Spleen (tissue), 11 donors: Measurements from ENCODE around the gene GRIK2. TPM values are rescaled to one million over a fixed set of nuclear protein-coding genes. Genes with fewer than 3 reads are reported as not detected.

Experiments used
- DNase-seq: peaks from one replicate; pipeline ENCODE4 v3.0.0-alpha.2; 2020
- H3K27ac ChIP-seq, 8 donors: fragments of 200-600 bp; sonication (generic) in 7 of 8; 1 replicate in 4 of 8; 2 replicates in 4 of 8; pipeline versions ENCODE4 v1.5.0 to v1.8.0; 2016 to 2021; ENCODE audit warnings: inconsistent platforms in 4 of 8, mild to moderate bottlenecking in 4 of 8, moderate library complexity in 1 of 8
- H3K27me3 ChIP-seq, 7 donors: fragments of 200-600 bp; sonication (generic) in 6 of 7; replicated peaks in 1 of 7; 1 replicate in 4 of 7; 2 replicates in 3 of 7; pipeline versions ENCODE4 v1.5.0 to v1.8.0; 2016 to 2021; ENCODE audit warnings: inconsistent platforms in 3 of 7, mild to moderate bottlenecking in 1 of 7
- H3K36me3 ChIP-seq, 6 donors: fragments of 200-600 bp; sonication (generic) in 5 of 6; 1 replicate in 4 of 6; 2 replicates in 2 of 6; pipeline versions ENCODE4 v1.5.0 to v1.8.0; 2016 to 2021; ENCODE audit warnings: inconsistent platforms in 2 of 6
- H3K4me1 ChIP-seq, 6 donors: fragments of 200-600 bp; sonication (generic) in 5 of 6; 1 replicate in 3 of 6; 2 replicates in 3 of 6; pipeline versions ENCODE4 v1.5.0 to v1.8.0; 2016 to 2021; ENCODE audit warnings: inconsistent platforms in 3 of 6
- H3K4me3 ChIP-seq, 8 donors: fragments of 200-600 bp; sonication (generic) in 7 of 8; 1 replicate in 4 of 8; 2 replicates in 4 of 8; pipeline versions ENCODE4 v1.5.0 to v1.8.0; 2016 to 2021; ENCODE audit warnings: inconsistent platforms in 4 of 8, mild to moderate bottlenecking in 4 of 8, moderate library complexity in 2 of 8
- H3K9me3 ChIP-seq, 8 donors: fragments of 200-600 bp; sonication (generic) in 7 of 8; 1 replicate in 4 of 8; 2 replicates in 4 of 8; pipeline versions ENCODE4 v1.5.0 to v1.8.0; 2016 to 2021; ENCODE audit warnings: inconsistent platforms in 4 of 8
- POLR2A ChIP-seq, 3 donors: fragments of 450-650 bp; IDR thresholded peaks; one replicate each; pipeline ENCODE4 v1.5.1; 2017; ENCODE audit warnings: antibody characterized with exemption in 3 of 3, mild to moderate bottlenecking in 1 of 3
- POLR2AphosphoS5 ChIP-seq, 3 donors: sonication (generic); formaldehyde crosslinking; IDR thresholded peaks; one replicate each; pipeline ENCODE4 v1.5.1; 2017; ENCODE audit warnings: antibody characterized with exemption in 3 of 3
- WGBS, 5 donors: extraction: QIAGEN DNeasy Blood & Tissue Kit in 3 of 5; methylation state at CpG; one replicate each; pipeline versions ENCODE4 v1.1.5 to v1.1.7; 2013 to 2018; 5-methylcytosine and 5-hydroxymethylcytosine counted together
- intact Hi-C: fragments of 100-400 bp; cut with DNase I; formaldehyde crosslinking; loops from one replicate; pipeline ENCODE4 v1.15.0; 2023; ENCODE audit warnings: low total_unique reads
- polyA plus RNA-seq, 3 donors: library from polyadenylated mRNA; stranded (reverse); fragments of 200-250 nt; gene quantifications; one replicate each; pipeline ENCODE4 v1.2.1, GENCODE V29; 2013
- total RNA-seq, 7 donors: library from RNA; depleted of rRNA in 3 of 7; stranded (reverse); fragments of >200 nt in 3 of 7; fragmentation: NEBNext Ultra II Directional in 4 of 7; extraction: Animal tissue kit (Norgen Biotek cat#: 25700) in 4 of 7; gene quantifications; one replicate each; pipeline versions ENCODE4 v1.1.0 to v1.2.1, GENCODE V29; 2016 to 2021
- TF ChIP-seq, protein P1 (sequence below), 11 experiments: fragments of 200-600 bp in 7 of 11; fragments of 450-650 bp in 4 of 11; sonication (generic) in 4 of 11; IDR thresholded peaks in 8 of 11; conservative IDR thresholded peaks in 3 of 11; 1 replicate in 7 of 11; 2 replicates in 4 of 11; pipeline versions ENCODE4 v1.4.0 to v1.8.0; 2016 to 2021; ENCODE audit warnings: antibody characterized with exemption in 11 of 11, inconsistent platforms in 4 of 11, mild to moderate bottlenecking in 1 of 11
- donor health status: healthy with polysubstance abuse.
- donor health status: DM: no; HTN: no; CAD: no; lungs with moderate emphysema.
- donor health status: DM: no; HTN: no; CAD: no.
- donor health status: Bipolar disorder and iron deficiency.
- donor health status: healthy.
- donor health status: DM: no; HTN: no; CAD: no.
- donor health status: DM: yes; HTN: yes; CAD: no.

GRIK2 gene
- total and polyA plus RNA-seq, 10 donors: 0.07 to 2.7 (median 0.89) TPM

DNA sequence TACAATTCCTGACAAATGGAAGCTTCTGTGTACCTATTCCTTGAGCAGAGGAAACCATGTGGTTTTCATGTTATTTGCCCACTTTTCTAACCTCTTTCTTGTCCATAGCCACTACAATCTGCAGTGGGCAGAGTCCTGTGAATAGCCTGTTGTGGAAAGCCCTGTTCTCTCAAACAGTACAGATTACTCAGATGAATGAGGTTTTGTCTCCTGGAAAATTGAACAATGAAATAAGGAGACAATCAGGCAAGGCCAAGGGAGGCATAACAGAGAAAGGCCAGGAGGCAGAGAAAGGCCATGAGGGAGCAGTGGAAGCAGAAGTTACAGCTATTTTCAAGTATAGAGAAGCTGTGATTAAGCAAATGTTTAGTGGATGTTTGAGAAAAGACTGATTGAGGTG is 189.3 kb downstream of the GRIK2 start:
- intact Hi-C loops: no loop called here
- no peaks in the 10 kb centered on the region for H3K4me1 ChIP-seq
- H3K27ac ChIP-seq: no peak overlapping the region
- no peak for DNase-seq
- H3K27me3 ChIP-seq: no peaks in the 10 kb centered on the region
- no peak overlapping the region for H3K4me3 ChIP-seq
- TF ChIP-seq, protein P1, sequence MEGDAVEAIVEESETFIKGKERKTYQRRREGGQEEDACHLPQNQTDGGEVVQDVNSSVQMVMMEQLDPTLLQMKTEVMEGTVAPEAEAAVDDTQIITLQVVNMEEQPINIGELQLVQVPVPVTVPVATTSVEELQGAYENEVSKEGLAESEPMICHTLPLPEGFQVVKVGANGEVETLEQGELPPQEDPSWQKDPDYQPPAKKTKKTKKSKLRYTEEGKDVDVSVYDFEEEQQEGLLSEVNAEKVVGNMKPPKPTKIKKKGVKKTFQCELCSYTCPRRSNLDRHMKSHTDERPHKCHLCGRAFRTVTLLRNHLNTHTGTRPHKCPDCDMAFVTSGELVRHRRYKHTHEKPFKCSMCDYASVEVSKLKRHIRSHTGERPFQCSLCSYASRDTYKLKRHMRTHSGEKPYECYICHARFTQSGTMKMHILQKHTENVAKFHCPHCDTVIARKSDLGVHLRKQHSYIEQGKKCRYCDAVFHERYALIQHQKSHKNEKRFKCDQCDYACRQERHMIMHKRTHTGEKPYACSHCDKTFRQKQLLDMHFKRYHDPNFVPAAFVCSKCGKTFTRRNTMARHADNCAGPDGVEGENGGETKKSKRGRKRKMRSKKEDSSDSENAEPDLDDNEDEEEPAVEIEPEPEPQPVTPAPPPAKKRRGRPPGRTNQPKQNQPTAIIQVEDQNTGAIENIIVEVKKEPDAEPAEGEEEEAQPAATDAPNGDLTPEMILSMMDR (IDR thresholded peaks at IDR 0.05 in 8 of 11, conservative IDR thresholded peaks at IDR 0.05 in 3 of 11): no peak
- no peak for TF ChIP-seq POLR2AphosphoS5 (IDR thresholded peaks at IDR 0.05)
- H3K36me3 ChIP-seq: no peaks in the 10 kb centered on the region
- no peaks in the 10 kb centered on the region for H3K9me3 ChIP-seq

DNA sequence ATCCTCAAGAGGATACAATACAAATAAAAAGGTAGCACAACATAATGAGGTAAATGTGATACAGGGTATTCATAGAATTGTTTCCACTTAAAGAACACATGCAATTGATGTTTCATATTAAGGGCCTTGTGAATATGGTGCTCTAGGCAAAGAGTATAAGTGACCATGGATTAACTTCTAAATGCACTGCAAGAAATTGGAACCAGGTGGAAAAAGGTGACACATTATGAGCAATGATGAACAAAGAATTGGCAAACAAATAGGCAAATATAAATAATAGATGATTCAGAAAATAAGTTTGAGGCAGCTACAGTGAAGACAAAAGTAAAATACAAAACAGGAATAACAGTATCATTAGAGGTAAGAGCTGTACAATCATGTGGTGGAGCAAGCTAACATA is 192.0 kb downstream of the GRIK2 start:
- H3K36me3 ChIP-seq: no peaks in the 10 kb centered on the region
- intact Hi-C loops: no loop called here
- no peak overlapping the region for H3K4me3 ChIP-seq
- H3K27me3 ChIP-seq: no peaks in the 10 kb centered on the region
- no peaks in the 10 kb centered on the region for H3K4me1 ChIP-seq
- DNase-seq: no peak
- TF ChIP-seq POLR2AphosphoS5 (IDR thresholded peaks at IDR 0.05): no peak
- TF ChIP-seq POLR2A (IDR thresholded peaks at IDR 0.05): no peak
- TF ChIP-seq, protein P1 (IDR thresholded peaks at IDR 0.05 in 8 of 11, conservative IDR thresholded peaks at IDR 0.05 in 3 of 11): no peak
- H3K9me3 ChIP-seq: no peaks in the 10 kb centered on the region
- H3K27ac ChIP-seq: no peak overlapping the region

DNA sequence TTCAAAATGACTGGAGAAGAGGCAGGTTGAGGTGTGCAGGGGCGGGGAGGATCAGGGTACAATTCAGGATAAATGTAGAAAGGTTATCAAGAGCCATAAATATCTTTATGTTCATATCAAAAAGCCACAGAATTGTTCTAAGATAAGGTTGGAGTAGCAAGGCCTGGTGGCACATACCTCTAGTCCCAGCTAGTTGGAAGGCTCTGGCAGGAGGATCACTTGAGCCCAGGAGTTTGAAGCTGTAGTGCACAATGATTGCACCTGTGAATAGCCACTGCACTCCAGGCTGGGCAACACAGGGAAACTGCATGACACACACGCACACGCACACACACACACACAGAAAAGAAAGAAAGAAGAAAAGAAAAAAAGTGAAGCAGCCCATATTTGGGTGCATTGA is 194.8 kb downstream of the GRIK2 start:
- intact Hi-C loops: no loop called here
- WGBS, 5 donors: 74 to 92% (median 82%) methylated on average over 3 of the region's 3 CpGs

DNA sequence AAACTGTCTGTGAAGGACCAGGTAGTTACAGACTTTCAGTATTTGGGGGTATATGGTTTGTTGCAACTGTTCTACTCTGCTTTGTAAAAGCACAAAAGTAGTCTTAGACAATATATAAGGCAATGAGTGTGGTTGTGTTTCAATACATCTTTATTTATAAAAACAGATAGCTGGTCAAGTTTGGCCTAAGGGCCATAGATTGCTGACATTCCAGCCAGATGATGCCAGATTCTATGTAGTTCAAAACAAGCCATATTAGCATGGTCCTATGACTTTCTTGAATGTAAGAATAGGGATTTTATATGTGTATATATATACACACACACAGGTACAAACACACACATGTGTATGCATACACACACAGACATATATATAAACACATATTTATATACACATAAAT is 201.8 kb downstream of the GRIK2 start:
- no peak overlapping the region for H3K4me3 ChIP-seq
- no peak overlapping the region for H3K27ac ChIP-seq
- no peaks in the 10 kb centered on the region for H3K4me1 ChIP-seq
- no peaks in the 10 kb centered on the region for H3K36me3 ChIP-seq
- intact Hi-C loops: no loop called here
- DNase-seq: no peak
- H3K27me3 ChIP-seq: no peaks in the 10 kb centered on the region
- H3K9me3 ChIP-seq: no peaks in the 10 kb centered on the region
- TF ChIP-seq POLR2A (IDR thresholded peaks at IDR 0.05) (no peak), POLR2AphosphoS5 (IDR thresholded peaks at IDR 0.05) (no peak)
- TF ChIP-seq, protein P1 (IDR thresholded peaks at IDR 0.05 in 8 of 11, conservative IDR thresholded peaks at IDR 0.05 in 3 of 11): no peak

More for the DNA sequence above, 194.8 kb downstream of the GRIK2 start:
- no peak for DNase-seq
- Histone ChIP-seq H3K9me3 (no peaks in the 10 kb centered on the region), H3K4me3 (no peak overlapping the region), H3K4me1 (no peaks in the 10 kb centered on the region), H3K27me3 (no peaks in the 10 kb centered on the region), H3K36me3 (no peaks in the 10 kb centered on the region), H3K27ac (no peak overlapping the region)
- TF ChIP-seq POLR2AphosphoS5 (IDR thresholded peaks at IDR 0.05): no peak

DNA sequence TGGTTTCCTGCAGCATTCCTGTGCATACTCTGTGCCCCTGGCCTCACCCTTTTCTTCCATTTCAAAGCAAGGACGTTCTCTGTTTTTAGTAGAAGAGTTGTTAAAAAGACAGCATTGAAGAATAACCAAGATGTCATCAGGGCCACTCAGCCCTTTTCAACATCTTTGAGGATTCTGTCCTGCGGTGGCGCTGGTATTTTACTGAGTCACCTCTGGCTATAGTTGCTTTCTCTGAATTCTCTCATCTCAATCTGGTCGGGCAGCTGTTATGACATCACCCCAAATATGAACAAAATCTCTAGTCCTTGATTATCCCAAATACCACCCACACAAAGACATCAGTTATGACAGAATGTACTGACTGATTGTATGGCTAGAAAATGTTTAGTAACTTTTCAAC is 204.2 kb downstream of the GRIK2 start:
- no peak overlapping the region for H3K4me3 ChIP-seq
- TF ChIP-seq POLR2AphosphoS5 (IDR thresholded peaks at IDR 0.05): no peak
- TF ChIP-seq, protein P1 (IDR thresholded peaks at IDR 0.05 in 8 of 11, conservative IDR thresholded peaks at IDR 0.05 in 3 of 11): no peak
- no peak for TF ChIP-seq POLR2A (IDR thresholded peaks at IDR 0.05)
- H3K27ac ChIP-seq: no peak overlapping the region
- H3K9me3 ChIP-seq: no peaks in the 10 kb centered on the region
- no peaks in the 10 kb centered on the region for H3K27me3 ChIP-seq
- WGBS, 5 donors: 59 to 72% (median 62%) methylated on average over 4 of the region's 4 CpGs
- H3K36me3 ChIP-seq: no peaks in the 10 kb centered on the region
- no peaks in the 10 kb centered on the region for H3K4me1 ChIP-seq
- intact Hi-C loops: no loop called here
- DNase-seq: no peak
